ENCODE data around the gene GPR89A.
"Not testable (repeated sequence)": the region's sequence is repeated elsewhere in the genome, so short reads cannot be mapped to it uniquely, and the experiment has no call there.

GPR89A gene

GRCh38 chr1:145688328-145688727 is 80.5 kb downstream of the GPR89A start:
- no peak for DNase-seq

GRCh38 chr1:145688924-145689323 is 81.1 kb downstream of the GPR89A start:
- no peak for DNase-seq

GRCh38 chr1:145689922-145690321 is 82.1 kb downstream of the GPR89A start:
- DNase-seq = no peak

GRCh38 chr1:145690587-145691558 is 83.1 kb downstream of the GPR89A start:
- DNase-seq = peak; percentile 95

GRCh38 chr1:145692785-145693443 is 85.1 kb downstream of the GPR89A start:
- no peak for DNase-seq

GRCh38 chr1:145695821-145696629 is 88.2 kb downstream of the GPR89A start:
- peak; percentile 68 for DNase-seq

GRCh38 chr1:145696630-145696960 is 88.8 kb downstream of the GPR89A start:
- DNase-seq = no peak

- DNase-seq = no peak
Measured at GRCh38 chr1:145701306-145701862, 93.6 kb downstream of the GPR89A start.

GRCh38 chr1:145702052-145702451 is 94.3 kb downstream of the GPR89A start:
- no peak for DNase-seq

- no peak for DNase-seq
Measured at GRCh38 chr1:145702826-145703225, 95.0 kb downstream of the GPR89A start.

- DNase-seq = no peak
Measured at GRCh38 chr1:145705622-145706021, 97.8 kb downstream of the GPR89A start.

GRCh38 chr1:145706086-145706664 is 98.4 kb downstream of the GPR89A start:
- no peak for DNase-seq

- DNase-seq = no peak
Measured at GRCh38 chr1:145707183-145707867, 99.5 kb downstream of the GPR89A start, which contains the start of gene PDZK1. Gene PDZK1 (minus strand): TSS chr1:145707368. CDS start chr1:145688021, 19,347 bp downstream.

- peak; percentile 72 for DNase-seq
Measured at GRCh38 chr1:145708063-145708462, 100.3 kb downstream of the GPR89A start.

GRCh38 chr1:145710291-145711027 is 102.7 kb downstream of the GPR89A start:
- DNase-seq = no peak

- no peak for DNase-seq
Measured at GRCh38 chr1:145711213-145711651, 103.4 kb downstream of the GPR89A start.

GRCh38 chr1:145714524-145715111 is 106.8 kb downstream of the GPR89A start:
- DNase-seq = no peak

GRCh38 chr1:145716641-145717345 is 109.0 kb downstream of the GPR89A start:
- no peak for DNase-seq

GRCh38 chr1:145717833-145718232 is 110.0 kb downstream of the GPR89A start:
- DNase-seq = no peak

- DNase-seq = not testable (repeated sequence)
Measured at GRCh38 chr1:145718465-145718864, 110.7 kb downstream of the GPR89A start.

Data from OCI-M1 (cell line).